HG02885 (cell line): ENCODE data around the gene UBASH3B.
A peak's percentile ranks its signal among the peaks of the same experiment; 100 is the strongest.

Experiments
- ATAC-seq: cut with Tn5 transposase; IDR thresholded peaks from one replicate; pipeline ENCODE4 v1.9.1; 2021; ENCODE audit warnings: mild to moderate bottlenecking; ENCODE audit not compliant: unreplicated experiment, poor library complexity

The UBASH3B gene

GRCh38 chr11:122646549-122647340 is 8.8 kb upstream of the UBASH3B start:
- no peak for ATAC-seq

- ATAC-seq: no peak
Observed at GRCh38 chr11:122647736-122648275, 7.7 kb upstream of the UBASH3B start.

- no peak for ATAC-seq
Observed at GRCh38 chr11:122649116-122649515, 6.4 kb upstream of the UBASH3B start.

GRCh38 chr11:122650619-122651018 is 4.9 kb upstream of the UBASH3B start:
- no peak for ATAC-seq

- ATAC-seq: no peak
Observed at GRCh38 chr11:122652495-122652894, 3.0 kb upstream of the UBASH3B start.

GRCh38 chr11:122653916-122654585 is 1.5 kb upstream of the UBASH3B start:
- no peak for ATAC-seq

- ATAC-seq: peak; percentile 56
Observed at GRCh38 chr11:122656073-122656630, 630 bp downstream of the UBASH3B start.

GRCh38 chr11:122656631-122657101 is 1.1 kb downstream of the UBASH3B start:
- peak; percentile 14 for ATAC-seq

GRCh38 chr11:122659676-122660554 is 4.4 kb downstream of the UBASH3B start:
- ATAC-seq: no peak

GRCh38 chr11:122661182-122661945 is 5.8 kb downstream of the UBASH3B start:
- no peak for ATAC-seq

GRCh38 chr11:122663056-122663740 is 7.7 kb downstream of the UBASH3B start:
- ATAC-seq: no peak

GRCh38 chr11:122663764-122664163 is 8.2 kb downstream of the UBASH3B start:
- no peak for ATAC-seq

- no peak for ATAC-seq
Observed at GRCh38 chr11:122664188-122664587, 8.7 kb downstream of the UBASH3B start.

GRCh38 chr11:122665861-122666260 is 10.3 kb downstream of the UBASH3B start:
- no peak for ATAC-seq

GRCh38 chr11:122666743-122667142 is 11.2 kb downstream of the UBASH3B start:
- no peak for ATAC-seq

GRCh38 chr11:122668562-122669090 is 13.1 kb downstream of the UBASH3B start:
- ATAC-seq: no peak

- ATAC-seq: no peak
Observed at GRCh38 chr11:122670131-122670530, 14.6 kb downstream of the UBASH3B start.

GRCh38 chr11:122671400-122671891 is 15.9 kb downstream of the UBASH3B start:
- ATAC-seq: no peak
